ENCODE data around the gene MYOM1. TPM values are rescaled to one million over a fixed set of nuclear protein-coding genes. Genes with fewer than 3 reads are reported as not detected.
"Not testable (repeated sequence)": the region's sequence is repeated elsewhere in the genome, so short reads cannot be mapped to it uniquely, and the experiment has no call there.

The MYOM1 gene
- total RNA-seq, 2 donors from 2014 or later = 1.8 to 1.9 TPM

DNA sequence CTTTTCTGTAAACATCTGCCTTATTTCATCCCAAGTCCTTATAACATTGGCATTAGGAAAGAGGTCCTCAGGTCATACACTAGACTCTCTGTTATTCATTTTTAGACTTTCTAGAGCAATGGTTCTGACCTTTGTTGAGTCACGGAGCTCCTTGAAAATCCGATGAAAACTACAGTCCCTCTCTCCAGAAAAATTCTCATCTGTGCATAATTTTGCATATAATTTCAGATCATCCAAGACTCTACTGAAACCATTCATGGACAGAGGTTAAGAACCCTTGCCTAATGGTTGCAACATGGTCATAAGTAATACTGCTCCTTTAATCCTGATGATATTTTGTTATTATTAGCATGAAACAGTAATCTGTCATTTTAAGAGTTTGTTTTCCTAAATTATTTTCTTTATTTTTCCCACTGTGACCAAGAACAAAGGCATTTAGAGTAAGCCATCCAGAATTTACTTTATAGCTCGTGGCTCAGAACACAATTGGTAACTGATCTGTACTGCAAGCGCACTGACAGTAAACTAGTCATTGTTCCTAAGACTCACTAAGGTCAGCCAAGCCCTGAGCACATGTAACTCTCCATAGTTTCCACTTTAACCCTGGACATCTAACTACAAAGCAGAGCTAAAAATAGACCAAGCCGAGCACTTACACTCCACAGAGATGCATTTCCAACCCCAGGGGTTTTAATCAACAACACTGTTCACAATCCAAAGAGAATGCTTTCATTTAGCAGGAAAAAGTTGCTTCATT lies 8.4 kb downstream of the MYOM1 start:
- H3K36me3 Mint-ChIP-seq = no peaks in the 10 kb centered on the region
- no peak overlapping the region for H3K27ac Mint-ChIP-seq
- ATAC-seq = no peak
- no peak for DNase-seq (ENCODE audit: low spot score in 2 of 2)
- H3K9me3 Mint-ChIP-seq = peaks cover 2 to 4% of the 10 kb centered on the region in 2 donors

DNA sequence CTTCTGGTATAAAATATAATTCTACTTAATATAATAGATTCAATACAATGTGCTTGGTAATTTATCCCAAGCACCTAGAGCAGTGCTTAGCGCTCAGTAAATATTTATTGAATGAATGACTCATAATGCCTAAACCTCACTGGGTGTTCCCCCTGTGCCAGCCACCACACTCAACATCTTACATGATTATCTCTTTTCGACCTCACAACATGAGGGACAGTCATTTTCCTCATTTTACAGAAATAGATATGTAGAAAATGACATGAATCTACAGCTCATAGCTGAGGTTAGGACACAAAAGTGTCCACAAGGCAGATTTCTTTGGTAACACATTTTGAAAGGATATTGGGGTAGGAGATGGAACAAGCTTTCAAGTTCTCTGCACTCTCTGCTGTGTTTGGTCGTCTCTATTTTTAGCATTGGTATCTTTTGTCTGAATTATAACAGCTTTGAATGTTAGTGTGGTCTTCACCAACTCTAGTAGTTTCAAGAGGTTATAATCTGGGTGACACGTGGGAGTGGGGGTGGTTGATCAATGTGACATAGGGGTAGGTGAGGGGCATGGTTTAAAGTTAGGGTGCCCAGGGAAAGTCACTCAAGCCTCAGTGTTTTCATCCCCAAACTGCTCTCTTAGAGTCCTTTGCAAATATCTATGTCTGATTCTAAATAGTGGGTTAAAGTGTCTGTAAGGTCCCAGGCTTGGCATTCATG lies 9.8 kb downstream of the MYOM1 start:
- peak; percentile 44 to 75 for ATAC-seq
- Mint-ChIP-seq H3K27ac (peak overlapping the region; percentile 52 to 69), H3K36me3 (peaks cover 3% of the 10 kb centered on the region in 2 donors), H3K9me3 (peaks cover 3 to 4% of the 10 kb centered on the region in 2 donors)
- DNase-seq (ENCODE audit: low spot score in 2 of 2) = no peak

DNA sequence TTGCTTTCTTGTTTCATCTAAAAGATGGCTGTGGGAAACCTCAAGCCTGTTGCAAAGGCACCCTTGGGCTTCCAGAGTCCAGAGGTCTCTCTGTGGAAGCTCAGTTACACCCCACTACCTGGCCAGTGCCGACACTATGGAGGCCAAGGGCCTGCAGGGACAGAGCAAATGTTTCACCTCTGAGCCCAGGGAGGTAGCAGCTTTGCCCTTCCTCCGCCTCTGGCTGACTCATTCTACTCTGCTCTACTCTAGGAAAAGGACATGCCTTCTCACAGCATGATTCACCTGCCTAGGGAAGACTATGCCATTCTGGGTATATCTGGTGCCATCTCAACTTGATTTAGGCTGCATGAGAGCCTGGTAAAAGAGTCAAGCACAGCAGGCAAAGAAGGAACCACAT lies 12.2 kb downstream of the MYOM1 start:
- peak; percentile 61 to 76 for ATAC-seq
- Mint-ChIP-seq H3K36me3 (peaks cover 7 to 10% of the 10 kb centered on the region in 2 donors), H3K27ac (no peak overlapping the region), H3K9me3 (peaks cover 13 to 15% of the 10 kb centered on the region in 2 donors)
- DNase-seq (ENCODE audit: low spot score in 2 of 2) = no peak

DNA sequence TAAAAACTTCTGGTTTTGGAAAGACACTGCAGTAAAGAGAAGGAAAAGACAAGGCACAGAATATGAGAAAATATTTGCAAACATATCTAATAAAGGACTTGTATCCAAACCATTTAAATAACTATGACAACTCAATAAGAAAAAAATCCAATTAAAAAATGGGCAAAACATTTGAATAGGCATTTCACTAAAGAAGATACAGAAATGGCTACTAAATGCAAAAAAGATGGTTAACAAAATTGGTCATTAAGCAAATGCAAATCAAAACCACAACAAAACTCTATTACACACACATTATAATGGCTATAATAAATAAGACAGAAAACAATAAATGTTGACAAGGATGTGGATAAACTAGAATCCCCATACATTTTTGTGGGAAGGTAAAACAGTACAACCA lies 14.5 kb downstream of the MYOM1 start:
- Mint-ChIP-seq H3K9me3 (peaks cover 13 to 15% of the 10 kb centered on the region in 2 donors), H3K27ac (no peak overlapping the region), H3K36me3 (peaks cover 7 to 10% of the 10 kb centered on the region in 2 donors)
- no peak for DNase-seq (ENCODE audit: low spot score in 2 of 2)
- no peak for ATAC-seq

- ATAC-seq (no peak), DNase-seq (ENCODE audit: low spot score in 2 of 2) (no peak)
- Mint-ChIP-seq H3K36me3 (peaks cover 4 to 7% of the 10 kb centered on the region in 2 donors), H3K9me3 (peaks cover 11% of the 10 kb centered on the region in 2 donors), H3K27ac (no peak overlapping the region)
Measured at GRCh38 chr18:3199942-3200645, 19.7 kb downstream of the MYOM1 start.

DNA sequence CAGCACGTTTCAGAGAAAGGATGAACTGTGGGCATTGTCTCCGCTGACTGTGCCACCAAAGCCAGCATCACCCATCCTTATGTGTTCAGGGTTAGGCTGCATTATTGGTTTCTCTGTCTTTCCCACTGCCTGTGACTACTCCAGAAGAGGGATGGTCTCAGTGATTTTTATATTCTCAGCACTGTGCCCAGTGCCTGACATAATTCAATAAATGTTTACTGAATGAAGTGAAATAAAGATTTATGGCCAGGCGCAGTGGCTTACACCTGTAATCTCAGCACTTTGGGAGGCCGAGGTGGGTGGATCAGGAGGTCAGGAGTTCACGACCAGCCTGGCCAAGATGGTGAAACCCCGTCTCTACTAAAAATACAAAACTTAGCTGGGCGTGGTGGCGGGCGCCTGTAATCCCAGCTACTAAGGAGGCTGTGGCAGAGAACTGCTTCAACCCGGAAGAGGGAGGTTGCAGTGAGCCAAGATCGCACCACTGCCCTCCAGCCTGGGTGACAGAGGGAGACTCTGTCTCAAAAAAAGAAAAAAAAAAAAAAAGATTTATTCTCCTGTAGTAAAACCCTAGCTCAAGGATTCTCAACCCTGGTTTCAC lies 21.4 kb downstream of the MYOM1 start:
- H3K27ac Mint-ChIP-seq; H3K36me3 Mint-ChIP-seq; H3K9me3 Mint-ChIP-seq; DNase-seq (ENCODE audit: low spot score in 2 of 2); ATAC-seq: not testable (repeated sequence)

GRCh38 chr18:3194947-3195612 lies 24.7 kb downstream of the MYOM1 start:
- no peak for ATAC-seq
- Mint-ChIP-seq H3K27ac (no peak overlapping the region), H3K36me3 (no peaks in the 10 kb centered on the region), H3K9me3 (no peaks in the 10 kb centered on the region)
- no peak for DNase-seq (ENCODE audit: low spot score in 2 of 2)

DNA sequence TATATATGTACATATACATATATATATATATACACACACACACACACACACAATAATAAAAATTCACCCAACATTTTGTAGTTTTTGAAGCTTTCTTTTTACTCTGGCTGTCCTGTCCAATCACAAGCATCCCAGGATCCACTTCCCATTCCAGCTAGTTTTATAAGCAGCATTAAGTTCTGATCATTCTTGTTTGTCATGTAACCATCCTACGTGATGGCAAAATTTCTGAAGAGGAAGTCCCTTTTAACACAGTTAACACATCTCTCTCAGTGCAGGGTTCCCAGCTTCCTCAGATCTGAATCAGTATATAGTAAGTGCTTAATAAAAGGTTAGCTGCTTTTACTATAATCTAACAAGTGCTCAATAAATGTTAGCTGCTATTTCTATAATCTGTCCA lies 26.4 kb downstream of the MYOM1 start:
- no peak for ATAC-seq

DNA sequence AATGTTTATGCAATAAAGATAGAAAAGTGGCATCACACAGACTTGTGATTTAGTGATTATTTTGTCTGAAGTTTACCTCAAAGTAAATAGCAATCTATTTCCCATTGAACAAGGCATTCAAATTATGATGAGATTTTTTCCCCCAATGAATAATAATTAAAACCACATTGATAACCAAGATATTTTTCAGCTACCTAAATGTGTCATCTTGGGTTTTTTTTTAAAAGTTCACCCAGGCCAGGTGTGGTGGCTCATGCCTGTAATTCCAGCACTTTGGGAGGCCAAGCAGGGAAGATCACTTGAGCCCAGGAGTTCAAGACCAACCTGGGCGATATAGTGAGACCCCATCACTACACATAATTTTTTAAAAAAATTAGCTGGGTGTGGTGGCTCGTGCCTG lies 27.0 kb downstream of the MYOM1 start:
- DNase-seq (ENCODE audit: low spot score in 2 of 2) (no peak), ATAC-seq (no peak)
- Mint-ChIP-seq H3K9me3 (no peaks in the 10 kb centered on the region), H3K27ac (no peak overlapping the region), H3K36me3 (no peaks in the 10 kb centered on the region)

More for the DNA sequence above, 26.4 kb downstream of the MYOM1 start:
- Mint-ChIP-seq H3K9me3 (no peaks in the 10 kb centered on the region), H3K27ac (no peak overlapping the region), H3K36me3 (no peaks in the 10 kb centered on the region)
- DNase-seq (ENCODE audit: low spot score in 2 of 2) = no peak

GRCh38 chr18:3192286-3192685 lies 27.5 kb downstream of the MYOM1 start:
- DNase-seq (ENCODE audit: low spot score in 2 of 2) (no peak), ATAC-seq (no peak)
- no peaks in the 10 kb centered on the region for H3K9me3 Mint-ChIP-seq
- no peaks in the 10 kb centered on the region for H3K36me3 Mint-ChIP-seq
- peak overlapping the region in 1 of 2 donors; percentile 64 for H3K27ac Mint-ChIP-seq

DNA sequence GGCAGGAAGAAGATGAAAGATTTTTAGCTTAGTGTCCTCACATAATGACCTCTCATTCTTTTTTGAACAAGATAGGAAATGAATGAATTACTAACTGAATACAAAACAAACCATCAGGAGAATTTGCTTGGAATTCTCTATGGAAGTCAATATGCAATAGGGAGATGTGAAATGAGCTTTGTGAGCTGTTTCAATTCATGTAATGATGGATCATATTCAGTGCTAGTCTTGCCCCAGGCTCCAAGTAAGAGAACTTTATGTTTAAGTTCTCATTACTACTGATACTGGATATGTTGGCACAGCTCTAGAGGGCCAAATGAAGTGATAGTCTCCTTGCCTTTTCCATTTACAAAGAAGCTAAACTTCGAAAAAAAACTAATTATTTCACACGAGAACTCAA lies 29.2 kb downstream of the MYOM1 start:
- no peak for DNase-seq (ENCODE audit: low spot score in 2 of 2)
- H3K27ac Mint-ChIP-seq = no peak overlapping the region
- H3K36me3 Mint-ChIP-seq = no peaks in the 10 kb centered on the region
- ATAC-seq = no peak
- H3K9me3 Mint-ChIP-seq = no peaks in the 10 kb centered on the region

DNA sequence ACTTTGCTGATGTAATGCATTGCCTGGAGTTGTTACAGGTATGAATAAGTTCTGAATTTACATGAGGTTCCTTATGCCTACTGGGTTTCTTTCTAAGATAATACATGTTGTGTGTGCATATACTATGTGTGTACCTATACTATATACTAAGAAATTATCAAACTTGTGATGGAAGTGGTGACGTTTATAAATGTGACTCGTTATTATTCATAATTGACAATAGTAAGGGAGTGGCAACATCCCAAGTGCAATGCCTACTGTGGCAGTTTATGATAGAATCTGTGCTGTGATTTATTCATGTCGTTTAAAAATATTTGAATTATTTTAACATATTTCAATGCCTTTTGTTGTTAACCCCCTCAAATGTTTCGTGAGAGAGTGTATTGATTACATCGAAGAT lies 29.9 kb downstream of the MYOM1 start:
- ATAC-seq (no peak), DNase-seq (ENCODE audit: low spot score in 2 of 2) (no peak)
- Mint-ChIP-seq H3K9me3 (no peaks in the 10 kb centered on the region), H3K36me3 (no peaks in the 10 kb centered on the region), H3K27ac (no peak overlapping the region)

- Mint-ChIP-seq H3K36me3 (no peaks in the 10 kb centered on the region), H3K9me3 (no peaks in the 10 kb centered on the region), H3K27ac (no peak overlapping the region)
- ATAC-seq = no peak
- DNase-seq (ENCODE audit: low spot score in 2 of 2) = no peak
Measured at GRCh38 chr18:3186678-3187658, 32.8 kb downstream of the MYOM1 start.

- H3K27ac Mint-ChIP-seq = no peak overlapping the region
- DNase-seq (ENCODE audit: low spot score in 2 of 2) (no peak), ATAC-seq (no peak)
- H3K9me3 Mint-ChIP-seq = no peaks in the 10 kb centered on the region
- H3K36me3 Mint-ChIP-seq = no peaks in the 10 kb centered on the region
Measured at GRCh38 chr18:3184275-3184963, 35.3 kb downstream of the MYOM1 start.

DNA sequence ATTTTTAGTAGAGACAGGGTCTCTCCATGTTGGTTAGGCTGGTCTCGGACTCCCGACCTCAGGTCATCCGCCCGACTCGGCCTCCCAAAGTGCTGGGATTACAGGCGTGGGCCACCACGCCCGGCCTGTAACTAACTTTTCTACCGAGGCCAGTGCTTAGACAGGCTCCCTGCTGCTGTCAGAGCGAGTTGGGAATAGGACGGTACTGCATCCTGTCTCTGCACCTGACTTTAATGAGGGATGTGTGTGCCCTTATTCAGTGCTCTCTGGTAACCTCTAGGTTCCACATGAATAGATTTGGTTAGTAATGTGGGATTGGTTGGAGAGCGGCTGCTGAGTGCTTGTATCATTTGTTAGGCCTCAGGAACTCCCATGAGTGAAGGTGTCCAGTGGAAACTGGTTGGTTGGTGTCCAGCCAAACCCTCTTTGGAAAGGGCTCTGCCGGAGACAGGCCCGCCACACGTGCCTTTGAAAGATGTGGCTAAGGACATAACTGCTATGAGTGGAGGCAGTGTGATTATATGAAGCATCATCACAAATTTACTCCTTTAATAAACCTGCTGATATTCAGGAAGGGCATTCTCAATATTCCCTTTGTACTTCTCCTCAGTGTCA lies 36.6 kb downstream of the MYOM1 start:
- Mint-ChIP-seq H3K9me3 (no peaks in the 10 kb centered on the region), H3K27ac (no peak overlapping the region), H3K36me3 (no peaks in the 10 kb centered on the region)
- ATAC-seq (no peak), DNase-seq (ENCODE audit: low spot score in 2 of 2) (no peak)

All from activated naive CD4-positive, alpha-beta T cell treated with anti-CD3 and anti-CD28 coated beads, Interleukin-2, amount 50 U/mL, for 72 hours (primary cell).